HepG2 (cell line): ENCODE results near the gene KSR1. TPM values are rescaled to one million over a fixed set of nuclear protein-coding genes. Genes with fewer than 3 reads are reported as not detected.

ENCODE experiments used
- ATF7 ChIP-seq, 2 experiments: fragments of 450-650 bp in 1 of 2; sonication (generic) in 1 of 2; formaldehyde crosslinking in 1 of 2; IDR thresholded peaks; 2 replicates each; pipeline versions ENCODE4 v1.4.0 to v1.6.1; 2016 to 2020; ENCODE audit warnings: antibody characterized with exemption in 1 of 2, mild to moderate bottlenecking in 1 of 2, missing genetic modification reagents in 1 of 2
- IRX3 ChIP-seq: sonication (generic); formaldehyde crosslinking; IDR thresholded peaks from 2 replicates; pipeline ENCODE4 v1.8.1; 2023; ENCODE audit warnings: mild to moderate bottlenecking, low read depth, missing genetic modification reagents, borderline replicate concordance
- MEIS2 ChIP-seq: sonication (generic); formaldehyde crosslinking; IDR thresholded peaks from 2 replicates; pipeline ENCODE4 v1.9.0; 2021; ENCODE audit warnings: mild to moderate bottlenecking, missing genetic modification reagents
- MZF1 ChIP-seq: sonication (generic); formaldehyde crosslinking; IDR thresholded peaks from 2 replicates; pipeline ENCODE4 v1.8.1; 2023; ENCODE audit warnings: mild to moderate bottlenecking, missing genetic modification reagents, borderline replicate concordance
- NCOR1 ChIP-seq: fragments of 200-600 bp; sonication (generic); IDR thresholded peaks from 2 replicates; pipeline ENCODE4 v1.7.0; 2017; ENCODE audit warnings: antibody characterized with exemption, low read length, borderline replicate concordance
- SKI ChIP-seq: fragments of 450-650 bp; IDR thresholded peaks from one replicate; pipeline ENCODE4 v1.6.1; 2018; ENCODE audit warnings: mild to moderate bottlenecking; ENCODE audit not compliant: partially characterized antibody
- SMARCC2 ChIP-seq: fragments of 450-650 bp; IDR thresholded peaks from 2 replicates; pipeline ENCODE4 v1.6.1; 2017; ENCODE audit warnings: antibody characterized with exemption, mild to moderate bottlenecking
- USF2 ChIP-seq, 2 experiments: sonication (generic) in 1 of 2; formaldehyde crosslinking in 1 of 2; IDR thresholded peaks; 2 replicates each; pipeline versions ENCODE4 v1.5.1 to v1.6.1; 2011 to 2020; ENCODE audit warnings: borderline replicate concordance in 1 of 2, low read depth in 1 of 2, low read length in 1 of 2, mild to moderate bottlenecking in 1 of 2, missing genetic modification reagents in 1 of 2, moderate library complexity in 1 of 2
- ZNF256 ChIP-seq: sonication (generic); formaldehyde crosslinking; conservative IDR thresholded peaks from 2 replicates; pipeline ENCODE4 v1.4.0; 2020; ENCODE audit warnings: missing genetic modification reagents
- ZNF441 ChIP-seq: sonication (generic); formaldehyde crosslinking; IDR thresholded peaks from 2 replicates; pipeline ENCODE4 v1.7.0; 2021; ENCODE audit warnings: missing genetic modification reagents, borderline replicate concordance
- ZNF496 ChIP-seq: sonication (generic); formaldehyde crosslinking; IDR thresholded peaks from 2 replicates; pipeline ENCODE4 v1.8.1; 2023; ENCODE audit warnings: mild to moderate bottlenecking, moderate library complexity, missing genetic modification reagents; ENCODE audit not compliant: insufficient replicate concordance
- ZNF552 ChIP-seq: sonication (generic); formaldehyde crosslinking; IDR thresholded peaks from 2 replicates; pipeline ENCODE4 v1.9.0; 2022; ENCODE audit warnings: missing genetic modification reagents, mild to moderate bottlenecking, borderline replicate concordance
- ZNF557 ChIP-seq: sonication (generic); formaldehyde crosslinking; IDR thresholded peaks from 2 replicates; pipeline ENCODE4 v1.4.0; 2020; ENCODE audit warnings: missing genetic modification reagents
- polyA plus RNA-seq, 8 experiments: library from polyadenylated mRNA; depleted of rRNA in 3 of 8; stranded (reverse) in 7 of 8; unstranded in 1 of 8; fragments of >200 nt; fragmentation: Illumina TruSeq in 4 of 8; extraction: Trizol in 4 of 8; gene quantifications; 2 replicates each; pipeline versions ENCODE4 v1.2.1 to v1.2.3, GENCODE V29; 2011 to 2016; ENCODE audit warnings: low read depth in 4 of 8, missing spikeins in 1 of 8, mixed read lengths in 1 of 8; ENCODE audit not compliant: insufficient read depth in 1 of 8
- total RNA-seq, 5 experiments: library from RNA; depleted of rRNA; stranded (reverse); fragments of >200 nt; fragmentation: Illumina TruSeq; extraction: Trizol; gene quantifications; 2 replicates each; pipeline ENCODE4 v1.2.3, GENCODE V29; 2016; ENCODE audit warnings: low read depth in 1 of 5
- TF ChIP-seq, protein P1 (sequence below): sonication (generic); formaldehyde crosslinking; IDR thresholded peaks from 2 replicates; pipeline ENCODE4 v1.4.0; 2020; ENCODE audit warnings: missing genetic modification reagents, borderline replicate concordance
- TF ChIP-seq, protein P2 (sequence below): sonication (generic); formaldehyde crosslinking; IDR thresholded peaks from 2 replicates; pipeline ENCODE4 v1.8.0; 2022; ENCODE audit warnings: mild to moderate bottlenecking, missing genetic modification reagents; ENCODE audit not compliant: insufficient replicate concordance

KSR1 gene
- total and polyA plus RNA-seq, 2 of the 13 experiments (the other 11 are each of a cell fraction or from before 2014, with no cell fraction given): 10.1 to 16.6 TPM

- TF ChIP-seq NCOR1 (no peak), SMARCC2 (no peak), ZNF496 (CRISPR knock-in tag) (no peak), ZNF441 (CRISPR knock-in tag) (0 out of 2 replicates have a peak, but pooled peaks have one; percentile 15), MZF1 (CRISPR knock-in tag) (no peak; the same call in 1 of the 2 replicates), MEIS2 (CRISPR knock-in tag) (no peak), IRX3 (CRISPR knock-in tag) (no peak), ZNF552 (CRISPR knock-in tag) (no peak), ZNF256 (CRISPR knock-in tag) (no peak), ZNF557 (CRISPR knock-in tag) (no peak), ATF7 (IDR thresholded peaks at IDR 0.05) (no peak), ATF7 (CRISPR knock-in tag; IDR thresholded peaks at IDR 0.05) (no peak), USF2 (IDR thresholded peaks at IDR 0.05; ENCODE audit: low read depth, low read length) (no peak), USF2 (CRISPR knock-in tag; IDR thresholded peaks at IDR 0.05; ENCODE audit: borderline replicate concordance) (no peak), SKI (peak; percentile 32)
- TF ChIP-seq, protein P1, sequence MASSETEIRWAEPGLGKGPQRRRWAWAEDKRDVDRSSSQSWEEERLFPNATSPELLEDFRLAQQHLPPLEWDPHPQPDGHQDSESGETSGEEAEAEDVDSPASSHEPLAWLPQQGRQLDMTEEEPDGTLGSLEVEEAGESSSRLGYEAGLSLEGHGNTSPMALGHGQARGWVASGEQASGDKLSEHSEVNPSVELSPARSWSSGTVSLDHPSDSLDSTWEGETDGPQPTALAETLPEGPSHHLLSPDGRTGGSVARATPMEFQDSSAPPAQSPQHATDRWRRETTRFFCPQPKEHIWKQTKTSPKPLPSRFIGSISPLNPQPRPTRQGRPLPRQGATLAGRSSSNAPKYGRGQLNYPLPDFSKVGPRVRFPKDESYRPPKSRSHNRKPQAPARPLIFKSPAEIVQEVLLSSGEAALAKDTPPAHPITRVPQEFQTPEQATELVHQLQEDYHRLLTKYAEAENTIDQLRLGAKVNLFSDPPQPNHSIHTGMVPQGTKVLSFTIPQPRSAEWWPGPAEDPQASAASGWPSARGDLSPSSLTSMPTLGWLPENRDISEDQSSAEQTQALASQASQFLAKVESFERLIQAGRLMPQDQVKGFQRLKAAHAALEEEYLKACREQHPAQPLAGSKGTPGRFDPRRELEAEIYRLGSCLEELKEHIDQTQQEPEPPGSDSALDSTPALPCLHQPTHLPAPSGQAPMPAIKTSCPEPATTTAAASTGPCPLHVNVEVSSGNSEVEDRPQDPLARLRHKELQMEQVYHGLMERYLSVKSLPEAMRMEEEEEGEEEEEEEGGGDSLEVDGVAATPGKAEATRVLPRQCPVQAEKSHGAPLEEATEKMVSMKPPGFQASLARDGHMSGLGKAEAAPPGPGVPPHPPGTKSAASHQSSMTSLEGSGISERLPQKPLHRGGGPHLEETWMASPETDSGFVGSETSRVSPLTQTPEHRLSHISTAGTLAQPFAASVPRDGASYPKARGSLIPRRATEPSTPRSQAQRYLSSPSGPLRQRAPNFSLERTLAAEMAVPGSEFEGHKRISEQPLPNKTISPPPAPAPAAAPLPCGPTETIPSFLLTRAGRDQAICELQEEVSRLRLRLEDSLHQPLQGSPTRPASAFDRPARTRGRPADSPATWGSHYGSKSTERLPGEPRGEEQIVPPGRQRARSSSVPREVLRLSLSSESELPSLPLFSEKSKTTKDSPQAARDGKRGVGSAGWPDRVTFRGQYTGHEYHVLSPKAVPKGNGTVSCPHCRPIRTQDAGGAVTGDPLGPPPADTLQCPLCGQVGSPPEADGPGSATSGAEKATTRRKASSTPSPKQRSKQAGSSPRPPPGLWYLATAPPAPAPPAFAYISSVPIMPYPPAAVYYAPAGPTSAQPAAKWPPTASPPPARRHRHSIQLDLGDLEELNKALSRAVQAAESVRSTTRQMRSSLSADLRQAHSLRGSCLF (CRISPR knock-in tag): no peak
- TF ChIP-seq, protein P2, sequence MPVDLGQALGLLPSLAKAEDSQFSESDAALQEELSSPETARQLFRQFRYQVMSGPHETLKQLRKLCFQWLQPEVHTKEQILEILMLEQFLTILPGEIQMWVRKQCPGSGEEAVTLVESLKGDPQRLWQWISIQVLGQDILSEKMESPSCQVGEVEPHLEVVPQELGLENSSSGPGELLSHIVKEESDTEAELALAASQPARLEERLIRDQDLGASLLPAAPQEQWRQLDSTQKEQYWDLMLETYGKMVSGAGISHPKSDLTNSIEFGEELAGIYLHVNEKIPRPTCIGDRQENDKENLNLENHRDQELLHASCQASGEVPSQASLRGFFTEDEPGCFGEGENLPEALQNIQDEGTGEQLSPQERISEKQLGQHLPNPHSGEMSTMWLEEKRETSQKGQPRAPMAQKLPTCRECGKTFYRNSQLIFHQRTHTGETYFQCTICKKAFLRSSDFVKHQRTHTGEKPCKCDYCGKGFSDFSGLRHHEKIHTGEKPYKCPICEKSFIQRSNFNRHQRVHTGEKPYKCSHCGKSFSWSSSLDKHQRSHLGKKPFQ: peak; percentile 61
Measured at GRCh38 chr17:27520491-27521185, 64.4 kb downstream of the KSR1 start (continued).
